K562 (cell line): ENCODE measurements around the gene CYB5RL. TPM values are rescaled to one million over a fixed set of nuclear protein-coding genes. Genes with fewer than 3 reads are reported as not detected.

Experiments
- BHLHE40 ChIP-seq: IDR thresholded peaks from 2 replicates; pipeline ENCODE4 v1.6.1; 2011; ENCODE audit warnings: low read length, improper control_type of control experiment
- BRD4 ChIP-seq: fragments of 200-600 bp; sonication (generic); IDR thresholded peaks from 2 replicates; pipeline ENCODE4 v1.6.1; 2017; ENCODE audit warnings: inconsistent platforms
- CBX5 ChIP-seq: IDR thresholded peaks from 2 replicates; pipeline ENCODE4 v1.6.1; 2014; ENCODE audit warnings: low read depth, borderline replicate concordance
- CHCHD3 ChIP-seq: fragments of 250-450 bp; sonication (Bioruptor Pico); IDR thresholded peaks from 2 replicates; pipeline ENCODE4 v2.1.2; 2022; ENCODE audit warnings: mild to moderate bottlenecking
- CHD1 ChIP-seq: fragments of 200-600 bp; sonication (generic); IDR thresholded peaks from one replicate; pipeline ENCODE4 v1.6.1; 2012; ENCODE audit warnings: mild to moderate bottlenecking, moderate library complexity, low read length, inconsistent platforms
- ETS2 ChIP-seq: IDR thresholded peaks from 2 replicates; pipeline ENCODE4 v1.6.1; 2016; ENCODE audit warnings: borderline replicate concordance, missing genetic modification characterization, mild to moderate bottlenecking, moderate library complexity, missing compliant biosample characterization; ENCODE audit not compliant: poor library complexity, severe bottlenecking
- EZH2 ChIP-seq: IDR thresholded peaks from 2 replicates; pipeline ENCODE4 v1.6.1; 2012; ENCODE audit warnings: low read depth, mild to moderate bottlenecking, inconsistent platforms, low read length, borderline replicate concordance
- GABPB1 ChIP-seq: sonication (generic); formaldehyde crosslinking; IDR thresholded peaks from 2 replicates; pipeline ENCODE4 v1.8.0; 2022; ENCODE audit warnings: mild to moderate bottlenecking, missing genetic modification reagents
- NELFE ChIP-seq: IDR thresholded peaks from 2 replicates; pipeline ENCODE4 v1.6.1; 2011; ENCODE audit warnings: mild to moderate bottlenecking; ENCODE audit not compliant: insufficient read depth, insufficient read length
- NFXL1 ChIP-seq: fragments of 450-650 bp; formaldehyde crosslinking; IDR thresholded peaks from 2 replicates; pipeline ENCODE4 v1.4.0; 2021; ENCODE audit warnings: mild to moderate bottlenecking
- RCOR1 ChIP-seq, 2 experiments: IDR thresholded peaks; 2 replicates each; pipeline ENCODE4 v1.6.1; 2012; ENCODE audit warnings: low read depth in 2 of 2, low read length in 2 of 2, borderline replicate concordance in 1 of 2, improper control_type of control experiment in 1 of 2
- ZNF766 ChIP-seq: fragments of 200-800 bp; sonication (Bioruptor generic); conservative IDR thresholded peaks from 2 replicates; pipeline ENCODE4 v1.6.1; 2016; ENCODE audit warnings: missing genetic modification characterization, missing compliant biosample characterization
- polyA plus RNA-seq, 8 experiments: library from polyadenylated mRNA; depleted of rRNA in 4 of 8; stranded (reverse) in 5 of 8; unstranded in 3 of 8; fragments of >200 nt; fragmentation: Nextera tagmentation in 2 of 8; fragmentation: Illumina TruSeq in 1 of 8; extraction: Ambion mirVana in 2 of 8; extraction: Trizol in 1 of 8; gene quantifications; 2 replicates each; pipeline versions ENCODE4 v1.2.1 to v1.2.3, GENCODE V29; 2011 to 2014; ENCODE audit warnings: inconsistent platforms in 1 of 8, missing spikeins in 1 of 8
- total RNA-seq, 7 experiments: library from RNA; depleted of rRNA in 6 of 7; stranded (reverse); fragments of >200 nt in 6 of 7; fragmentation: Illumina TruSeq in 2 of 7; extraction: Trizol in 2 of 7; gene quantifications; 2 replicates each; pipeline versions ENCODE4 v1.2.1 to v1.2.3, GENCODE V29; 2011 to 2021; ENCODE audit warnings: low replicate concordance in 1 of 7
- TF ChIP-seq, protein P1 (sequence below): sonication (generic); formaldehyde crosslinking; IDR thresholded peaks from 2 replicates; pipeline ENCODE4 v1.8.0; 2022; ENCODE audit warnings: missing genetic modification reagents, mild to moderate bottlenecking, borderline replicate concordance
- TF ChIP-seq, protein P2 (sequence below): sonication (generic); IDR thresholded peaks from 2 replicates; pipeline ENCODE4 v1.6.1; 2016
- TF ChIP-seq, protein P3 (sequence below): fragments of 450-650 bp; formaldehyde crosslinking; conservative IDR thresholded peaks from 2 replicates; pipeline ENCODE4 v1.4.0; 2022; ENCODE audit warnings: mild to moderate bottlenecking, missing genetic modification characterization
- TF ChIP-seq, protein P4 (sequence below): sonication (generic); formaldehyde crosslinking; IDR thresholded peaks from 2 replicates; pipeline ENCODE4 v1.8.0; 2022; ENCODE audit warnings: mild to moderate bottlenecking, missing genetic modification reagents
- TF ChIP-seq, protein P5 (sequence below): sonication (generic); formaldehyde crosslinking; IDR thresholded peaks from 2 replicates; pipeline ENCODE4 v1.4.0; 2020; ENCODE audit warnings: mild to moderate bottlenecking, missing genetic modification reagents

CYB5RL gene
- total and polyA plus RNA-seq, 9 of the 15 experiments (the other 6 are each of a cell fraction or from before 2014, with no cell fraction given): 7.9 to 18.0 (median 11.2) TPM

DNA sequence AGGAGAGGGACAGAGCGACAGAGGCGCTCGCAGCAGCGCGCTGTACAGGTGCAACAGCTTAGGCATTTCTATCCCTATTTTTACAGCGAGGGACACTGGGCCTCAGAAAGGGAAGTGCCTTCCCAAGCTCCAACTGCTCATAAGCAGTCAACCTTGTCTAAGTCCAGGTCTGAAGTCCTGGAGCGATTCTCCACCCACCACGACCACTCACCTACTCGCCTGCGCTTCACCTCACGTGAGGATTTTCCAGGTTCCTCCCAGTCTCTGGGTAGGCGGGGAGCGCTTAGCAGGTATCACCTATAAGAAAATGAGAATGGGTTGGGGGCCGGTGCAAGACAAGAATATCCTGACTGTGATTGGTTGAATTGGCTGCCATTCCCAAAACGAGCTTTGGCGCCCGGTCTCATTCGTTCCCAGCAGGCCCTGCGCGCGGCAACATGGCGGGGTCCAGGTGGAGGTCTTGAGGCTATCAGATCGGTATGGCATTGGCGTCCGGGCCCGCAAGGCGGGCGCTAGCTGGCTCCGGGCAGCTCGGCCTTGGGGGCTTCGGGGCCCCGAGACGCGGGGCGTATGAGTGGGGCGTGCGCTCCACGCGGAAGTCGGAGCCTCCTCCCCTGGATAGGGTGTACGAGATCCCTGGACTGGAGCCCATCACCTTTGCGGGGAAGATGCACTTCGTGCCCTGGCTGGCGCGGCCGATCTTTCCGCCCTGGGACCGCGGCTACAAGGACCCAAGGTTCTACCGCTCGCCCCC, at the start of gene CYB5RL, which contains the start of gene MRPL37 (continued):
- TF ChIP-seq ETS2 (tag) (no peak), EZH2 (no peak), BRD4 (peak; percentile 83; the same call in 1 of the 2 replicates), NFXL1 (no peak), CHD1 (peak; percentile 13), RCOR1 (IDR thresholded peaks at IDR 0.05; ENCODE audit: borderline replicate concordance in 1 of 2, low read depth in 2 of 2, low read length in 2 of 2) (no peak), ZNF766 (CRISPR knock-in tag) (no peak), NELFE (peak; percentile 46), CHCHD3 (CRISPR knock-in tag) (no peak), GABPB1 (CRISPR knock-in tag) (peak; percentile 9; the same call in 1 of the 2 replicates), BHLHE40 (peak; percentile 99), CBX5 (no peak)
- TF ChIP-seq, protein P1, sequence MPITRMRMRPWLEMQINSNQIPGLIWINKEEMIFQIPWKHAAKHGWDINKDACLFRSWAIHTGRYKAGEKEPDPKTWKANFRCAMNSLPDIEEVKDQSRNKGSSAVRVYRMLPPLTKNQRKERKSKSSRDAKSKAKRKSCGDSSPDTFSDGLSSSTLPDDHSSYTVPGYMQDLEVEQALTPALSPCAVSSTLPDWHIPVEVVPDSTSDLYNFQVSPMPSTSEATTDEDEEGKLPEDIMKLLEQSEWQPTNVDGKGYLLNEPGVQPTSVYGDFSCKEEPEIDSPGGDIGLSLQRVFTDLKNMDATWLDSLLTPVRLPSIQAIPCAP (CRISPR knock-in tag): no peak
- TF ChIP-seq, protein P2, sequence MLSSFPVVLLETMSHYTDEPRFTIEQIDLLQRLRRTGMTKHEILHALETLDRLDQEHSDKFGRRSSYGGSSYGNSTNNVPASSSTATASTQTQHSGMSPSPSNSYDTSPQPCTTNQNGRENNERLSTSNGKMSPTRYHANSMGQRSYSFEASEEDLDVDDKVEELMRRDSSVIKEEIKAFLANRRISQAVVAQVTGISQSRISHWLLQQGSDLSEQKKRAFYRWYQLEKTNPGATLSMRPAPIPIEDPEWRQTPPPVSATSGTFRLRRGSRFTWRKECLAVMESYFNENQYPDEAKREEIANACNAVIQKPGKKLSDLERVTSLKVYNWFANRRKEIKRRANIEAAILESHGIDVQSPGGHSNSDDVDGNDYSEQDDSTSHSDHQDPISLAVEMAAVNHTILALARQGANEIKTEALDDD: no peak
- TF ChIP-seq, protein P3, sequence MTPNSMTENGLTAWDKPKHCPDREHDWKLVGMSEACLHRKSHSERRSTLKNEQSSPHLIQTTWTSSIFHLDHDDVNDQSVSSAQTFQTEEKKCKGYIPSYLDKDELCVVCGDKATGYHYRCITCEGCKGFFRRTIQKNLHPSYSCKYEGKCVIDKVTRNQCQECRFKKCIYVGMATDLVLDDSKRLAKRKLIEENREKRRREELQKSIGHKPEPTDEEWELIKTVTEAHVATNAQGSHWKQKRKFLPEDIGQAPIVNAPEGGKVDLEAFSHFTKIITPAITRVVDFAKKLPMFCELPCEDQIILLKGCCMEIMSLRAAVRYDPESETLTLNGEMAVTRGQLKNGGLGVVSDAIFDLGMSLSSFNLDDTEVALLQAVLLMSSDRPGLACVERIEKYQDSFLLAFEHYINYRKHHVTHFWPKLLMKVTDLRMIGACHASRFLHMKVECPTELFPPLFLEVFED: 0 out of 2 replicates have a peak, but pooled peaks have one; percentile 20
- TF ChIP-seq, protein P4, sequence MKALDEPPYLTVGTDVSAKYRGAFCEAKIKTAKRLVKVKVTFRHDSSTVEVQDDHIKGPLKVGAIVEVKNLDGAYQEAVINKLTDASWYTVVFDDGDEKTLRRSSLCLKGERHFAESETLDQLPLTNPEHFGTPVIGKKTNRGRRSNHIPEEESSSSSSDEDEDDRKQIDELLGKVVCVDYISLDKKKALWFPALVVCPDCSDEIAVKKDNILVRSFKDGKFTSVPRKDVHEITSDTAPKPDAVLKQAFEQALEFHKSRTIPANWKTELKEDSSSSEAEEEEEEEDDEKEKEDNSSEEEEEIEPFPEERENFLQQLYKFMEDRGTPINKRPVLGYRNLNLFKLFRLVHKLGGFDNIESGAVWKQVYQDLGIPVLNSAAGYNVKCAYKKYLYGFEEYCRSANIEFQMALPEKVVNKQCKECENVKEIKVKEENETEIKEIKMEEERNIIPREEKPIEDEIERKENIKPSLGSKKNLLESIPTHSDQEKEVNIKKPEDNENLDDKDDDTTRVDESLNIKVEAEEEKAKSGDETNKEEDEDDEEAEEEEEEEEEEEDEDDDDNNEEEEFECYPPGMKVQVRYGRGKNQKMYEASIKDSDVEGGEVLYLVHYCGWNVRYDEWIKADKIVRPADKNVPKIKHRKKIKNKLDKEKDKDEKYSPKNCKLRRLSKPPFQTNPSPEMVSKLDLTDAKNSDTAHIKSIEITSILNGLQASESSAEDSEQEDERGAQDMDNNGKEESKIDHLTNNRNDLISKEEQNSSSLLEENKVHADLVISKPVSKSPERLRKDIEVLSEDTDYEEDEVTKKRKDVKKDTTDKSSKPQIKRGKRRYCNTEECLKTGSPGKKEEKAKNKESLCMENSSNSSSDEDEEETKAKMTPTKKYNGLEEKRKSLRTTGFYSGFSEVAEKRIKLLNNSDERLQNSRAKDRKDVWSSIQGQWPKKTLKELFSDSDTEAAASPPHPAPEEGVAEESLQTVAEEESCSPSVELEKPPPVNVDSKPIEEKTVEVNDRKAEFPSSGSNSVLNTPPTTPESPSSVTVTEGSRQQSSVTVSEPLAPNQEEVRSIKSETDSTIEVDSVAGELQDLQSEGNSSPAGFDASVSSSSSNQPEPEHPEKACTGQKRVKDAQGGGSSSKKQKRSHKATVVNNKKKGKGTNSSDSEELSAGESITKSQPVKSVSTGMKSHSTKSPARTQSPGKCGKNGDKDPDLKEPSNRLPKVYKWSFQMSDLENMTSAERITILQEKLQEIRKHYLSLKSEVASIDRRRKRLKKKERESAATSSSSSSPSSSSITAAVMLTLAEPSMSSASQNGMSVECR (CRISPR knock-in tag): peak; percentile 58
- TF ChIP-seq, protein P5, sequence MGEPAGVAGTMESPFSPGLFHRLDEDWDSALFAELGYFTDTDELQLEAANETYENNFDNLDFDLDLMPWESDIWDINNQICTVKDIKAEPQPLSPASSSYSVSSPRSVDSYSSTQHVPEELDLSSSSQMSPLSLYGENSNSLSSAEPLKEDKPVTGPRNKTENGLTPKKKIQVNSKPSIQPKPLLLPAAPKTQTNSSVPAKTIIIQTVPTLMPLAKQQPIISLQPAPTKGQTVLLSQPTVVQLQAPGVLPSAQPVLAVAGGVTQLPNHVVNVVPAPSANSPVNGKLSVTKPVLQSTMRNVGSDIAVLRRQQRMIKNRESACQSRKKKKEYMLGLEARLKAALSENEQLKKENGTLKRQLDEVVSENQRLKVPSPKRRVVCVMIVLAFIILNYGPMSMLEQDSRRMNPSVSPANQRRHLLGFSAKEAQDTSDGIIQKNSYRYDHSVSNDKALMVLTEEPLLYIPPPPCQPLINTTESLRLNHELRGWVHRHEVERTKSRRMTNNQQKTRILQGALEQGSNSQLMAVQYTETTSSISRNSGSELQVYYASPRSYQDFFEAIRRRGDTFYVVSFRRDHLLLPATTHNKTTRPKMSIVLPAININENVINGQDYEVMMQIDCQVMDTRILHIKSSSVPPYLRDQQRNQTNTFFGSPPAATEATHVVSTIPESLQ (CRISPR knock-in tag): 0 out of 2 replicates have a peak, but pooled peaks have one; percentile 33
